ENCODE data around the gene RPL6.
"Not testable (repeated sequence)": the region's sequence is repeated elsewhere in the genome, so short reads cannot be mapped to it uniquely, and the experiment has no call there.

- TF ChIP-seq CTCF (IDR thresholded peaks at IDR 0.05; ENCODE audit: low read length); EZH2 (IDR thresholded peaks at IDR 0.05; ENCODE audit: borderline replicate concordance, low read length): not testable (repeated sequence)
Measured at GRCh38 chr12:112440653-112441052, 31.2 kb upstream of the RPL6 start.
